Activated naive CD4-positive, alpha-beta T cell (primary cell): Measurements from ENCODE around the gene SLC9A7.

Experiments used
- DNase-seq, 4 experiments: peaks; one replicate each; lab custom pipeline; 2025; lab: John Stamatoyannopoulos, UW

SLC9A7 gene

DNA sequence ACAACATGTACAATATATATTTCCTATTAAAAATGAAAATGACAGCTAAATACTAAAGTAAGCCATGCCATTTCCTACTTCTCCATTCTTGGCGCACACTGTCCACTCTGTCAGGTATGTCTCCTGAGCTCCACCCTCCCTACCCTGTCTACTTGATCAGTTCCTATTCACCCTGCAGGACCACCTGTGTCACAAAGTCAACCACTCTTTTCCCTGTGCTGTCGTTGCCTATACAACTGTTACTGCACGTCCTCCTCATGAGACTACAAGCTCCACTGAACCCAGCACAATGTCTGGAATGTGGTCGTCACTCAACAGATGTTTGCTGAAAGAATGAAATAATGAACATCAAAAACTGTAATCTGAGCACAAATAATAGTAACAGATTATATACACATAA is 54.9 kb downstream of the SLC9A7 start:
- no peak for DNase-seq

DNA sequence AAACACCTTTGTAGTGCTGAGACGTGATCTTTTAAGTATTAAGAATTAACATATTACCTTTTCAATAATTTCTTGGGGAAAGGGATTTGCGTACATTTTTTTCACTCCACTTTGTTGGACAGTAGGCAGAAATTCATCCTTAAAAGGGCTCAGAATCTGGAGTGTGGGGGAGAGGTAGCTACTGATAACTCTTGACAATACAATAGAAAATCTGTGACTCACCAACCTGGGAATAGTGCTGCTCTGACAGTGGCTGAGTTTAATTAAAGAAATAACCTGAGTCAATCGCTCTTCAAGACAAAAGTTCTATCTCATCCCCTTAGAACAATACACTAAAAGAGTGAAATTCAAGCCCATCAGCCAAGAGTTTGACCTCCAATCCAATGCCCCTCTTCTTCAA is 60.2 kb downstream of the SLC9A7 start:
- DNase-seq, result no peak

DNA sequence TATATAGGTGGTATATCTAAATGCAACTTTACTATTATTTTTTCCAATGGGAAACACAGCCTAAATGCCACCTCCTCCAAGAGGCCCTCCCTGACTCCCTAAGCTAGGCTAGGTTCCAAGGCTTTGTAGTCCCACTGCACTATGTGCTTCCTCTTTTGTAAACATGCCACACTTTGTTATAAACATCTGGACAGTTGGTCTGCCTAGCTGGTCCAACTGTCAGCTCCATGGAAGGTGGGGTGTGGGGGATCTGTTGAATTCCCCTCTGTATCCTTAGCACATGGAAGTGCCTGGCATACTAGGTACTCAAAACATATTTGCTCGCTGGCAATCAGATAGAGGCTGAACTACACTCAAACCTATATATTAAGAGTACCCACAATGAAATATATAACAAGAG is 63.4 kb downstream of the SLC9A7 start:
- DNase-seq, result no peak

DNA sequence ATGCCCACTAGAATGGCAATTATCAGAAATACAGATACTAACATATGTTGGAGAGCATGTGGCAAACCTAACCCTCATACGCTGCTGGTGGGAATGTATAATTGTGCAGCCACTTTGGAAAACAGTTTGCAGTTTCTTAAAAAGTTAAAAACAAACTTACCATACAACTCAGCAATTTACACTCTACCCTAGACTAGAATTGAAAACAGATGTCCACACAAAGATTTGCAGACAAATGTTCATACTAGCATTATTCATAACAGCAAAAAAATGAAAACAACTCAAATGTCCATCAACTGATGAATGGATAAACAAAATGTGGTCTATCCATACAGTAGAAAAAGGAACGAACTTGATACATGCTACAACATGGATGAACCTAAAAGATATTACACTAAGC is 64.4 kb downstream of the SLC9A7 start:
- DNase-seq, result no peak

DNA sequence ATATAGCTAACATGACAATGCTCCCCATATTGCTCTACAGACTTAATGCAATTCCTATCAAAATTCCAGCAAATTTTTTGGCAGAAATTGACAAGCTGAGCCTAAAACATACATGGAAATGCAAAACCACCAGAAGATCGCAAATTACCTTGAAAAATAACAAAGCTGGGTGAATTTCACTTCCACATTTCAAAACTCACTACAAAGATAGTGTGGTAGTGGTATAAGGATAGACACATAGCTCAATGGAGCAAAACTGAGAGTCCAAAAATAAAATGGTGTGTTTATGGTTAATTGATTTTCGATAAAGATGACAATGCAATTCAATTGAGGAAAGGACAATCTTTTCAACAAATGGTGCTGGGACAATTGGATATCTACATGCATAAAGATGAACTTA is 65.8 kb downstream of the SLC9A7 start:
- DNase-seq, result no peak

DNA sequence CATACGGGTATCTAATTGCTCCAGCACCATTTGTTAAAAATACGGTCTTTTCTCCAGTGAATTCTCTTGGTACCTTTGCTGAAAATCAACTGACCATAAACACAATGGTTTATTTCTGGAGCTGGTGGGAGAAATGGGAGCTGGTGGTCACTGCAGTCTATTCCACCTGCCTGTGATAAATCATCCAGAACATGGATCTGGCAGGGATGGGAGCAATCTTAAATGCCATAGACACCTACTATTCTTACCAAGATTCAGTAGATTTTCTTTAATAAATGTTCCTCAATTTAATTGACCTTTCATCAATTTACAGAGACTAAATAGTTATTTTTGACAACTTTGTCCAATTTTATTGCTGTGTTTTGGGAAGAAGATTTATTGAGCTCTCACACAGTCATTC is 68.1 kb downstream of the SLC9A7 start:
- no peak for DNase-seq

DNA sequence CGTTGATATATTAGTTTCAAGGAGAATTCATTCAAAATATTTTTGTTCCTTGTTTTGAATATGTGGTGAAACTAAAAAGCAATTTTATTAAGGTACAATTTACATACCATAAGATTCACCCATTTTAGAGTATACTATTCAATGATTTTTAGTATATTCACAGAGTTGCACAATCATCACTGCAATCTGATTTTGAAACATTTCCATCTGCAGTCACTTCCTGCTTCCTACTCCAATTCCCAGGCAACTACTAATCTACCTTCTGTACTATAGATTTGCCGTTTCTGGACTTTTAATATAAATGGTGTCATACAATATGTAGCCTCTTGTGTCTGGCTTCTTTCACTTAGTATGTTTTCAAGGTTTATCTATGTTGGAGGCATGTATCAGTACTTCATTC is 71.3 kb downstream of the SLC9A7 start:
- DNase-seq, result no peak

DNA sequence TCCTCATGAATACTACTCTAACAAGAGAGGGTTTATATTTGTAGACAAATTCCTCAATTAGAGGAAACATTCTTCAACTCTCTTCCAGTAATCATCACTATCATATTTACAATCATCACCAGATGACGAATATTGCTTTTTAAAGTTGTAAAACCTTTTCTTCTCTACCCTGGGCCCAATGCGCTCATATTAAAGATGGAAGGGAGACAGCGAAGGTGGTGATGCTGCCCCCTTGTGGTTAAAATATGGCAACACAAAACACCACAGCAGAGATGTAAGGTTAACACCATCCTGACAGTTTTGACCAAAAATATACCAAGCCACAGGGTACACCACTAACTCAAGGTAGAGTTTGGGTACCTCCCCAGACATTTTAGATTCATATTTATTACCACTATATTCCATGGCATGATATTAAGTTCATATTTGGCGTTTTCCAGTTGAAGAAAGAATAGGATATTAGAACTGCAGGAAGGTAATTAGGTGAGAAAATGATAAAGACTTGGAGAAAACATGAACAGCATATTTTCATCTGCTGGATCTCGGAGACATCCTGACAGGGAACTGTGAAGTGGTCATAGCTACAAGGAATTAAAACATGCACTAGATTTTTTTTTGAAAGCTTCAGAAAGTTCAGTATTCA is 72.8 kb downstream of the SLC9A7 start:
- peak in 2 of 4 experiments; percentile 0 to 7 for DNase-seq

DNA sequence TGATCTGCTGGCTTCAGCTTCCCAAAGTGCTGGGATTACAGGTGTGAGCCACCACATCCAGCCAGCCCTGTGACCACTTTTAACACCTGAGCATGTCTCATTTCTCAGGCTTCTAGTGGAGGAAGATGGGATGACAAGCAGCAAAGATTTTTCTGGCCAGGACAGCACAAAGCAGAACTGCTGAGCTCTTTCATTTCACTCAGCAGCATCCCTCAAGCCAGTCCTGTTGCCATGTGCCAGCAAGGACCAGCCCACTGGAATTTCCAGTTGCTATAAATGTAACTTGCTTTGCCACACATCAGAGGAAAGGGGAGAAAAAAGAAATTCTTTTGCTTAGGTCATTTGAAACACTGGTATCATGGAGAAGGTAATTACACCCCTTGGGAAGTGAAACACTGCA is 75.9 kb downstream of the SLC9A7 start:
- DNase-seq, result no peak

DNA sequence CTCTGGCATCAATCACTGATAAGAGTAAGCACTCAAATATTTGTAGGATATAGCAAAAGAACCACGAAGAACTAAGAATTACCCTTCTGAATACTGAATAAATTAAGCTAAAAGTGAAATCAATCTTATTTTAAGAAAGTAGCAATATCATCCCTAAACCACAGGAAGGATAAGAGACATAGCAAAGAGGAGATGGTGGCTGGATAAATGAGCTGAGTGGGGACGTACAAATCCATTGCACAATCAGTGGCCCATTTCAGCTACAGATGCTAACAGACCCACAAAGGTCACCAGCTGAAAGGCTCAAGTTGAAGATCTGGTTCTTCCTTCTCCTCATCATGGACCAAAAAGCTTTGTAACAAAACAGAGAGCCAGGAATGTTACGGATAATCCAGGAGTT is 77.1 kb downstream of the SLC9A7 start:
- no peak for DNase-seq

DNA sequence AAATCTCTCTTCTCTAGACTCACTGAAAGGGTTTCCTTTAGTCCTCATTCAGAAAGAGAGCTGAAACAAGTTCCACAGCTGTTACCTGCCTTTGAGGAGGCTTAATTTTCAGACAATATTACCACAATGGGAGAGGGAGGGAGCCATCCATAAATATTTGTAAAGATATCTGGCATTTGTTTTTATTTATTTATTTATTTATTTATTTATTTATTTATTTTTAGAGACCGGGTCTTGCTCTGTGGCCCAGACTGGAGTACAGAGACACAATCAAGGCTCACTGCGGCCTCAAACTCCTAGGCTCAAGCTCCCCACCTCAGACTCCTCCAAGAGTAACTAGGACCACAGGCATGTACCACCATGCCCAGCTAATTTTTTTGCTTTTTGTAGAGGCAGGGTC is 80.7 kb downstream of the SLC9A7 start:
- no peak for DNase-seq

DNA sequence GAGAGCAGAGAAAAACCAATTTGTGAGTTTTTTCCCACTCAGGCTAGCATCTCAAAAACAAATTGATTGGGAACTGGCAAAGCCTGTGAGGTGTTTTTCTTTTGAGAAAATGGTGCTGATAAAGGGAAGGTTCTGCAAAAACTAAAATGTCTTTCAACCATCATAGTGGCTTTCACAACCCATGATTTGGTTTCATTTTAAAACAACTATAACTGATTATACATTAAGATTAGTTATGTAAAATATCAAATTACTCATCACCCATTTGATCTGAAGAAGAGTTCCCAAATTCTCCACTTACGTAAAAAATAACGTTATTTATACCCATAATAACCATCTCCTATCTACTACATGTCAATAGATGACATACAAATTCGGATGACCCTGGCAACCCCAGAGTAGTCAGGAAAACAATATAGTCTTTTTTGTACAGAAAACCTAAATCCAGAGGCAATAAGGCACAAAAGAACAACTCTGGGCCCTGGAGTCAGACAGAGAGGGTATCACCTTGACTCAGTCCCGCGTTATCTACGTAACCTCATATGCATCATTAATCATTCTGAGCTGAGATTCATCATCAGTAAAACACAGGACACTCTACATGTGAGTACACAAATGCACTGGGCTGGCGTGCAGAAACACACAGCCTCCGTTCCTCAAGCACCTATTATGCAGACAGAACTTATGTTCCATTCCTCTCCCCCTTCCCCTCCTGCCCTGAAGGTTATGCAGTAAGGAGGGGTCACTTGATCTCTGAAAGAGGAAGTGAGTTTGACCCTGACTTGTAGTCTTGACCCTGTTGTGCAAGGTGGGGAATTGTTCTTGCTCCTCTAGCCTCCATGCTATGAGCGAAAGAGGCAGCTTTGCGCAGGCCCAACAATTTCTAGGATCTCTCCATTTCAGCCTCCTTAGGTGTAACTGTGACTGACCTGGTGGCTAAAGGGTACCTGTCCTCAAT is 82.2 kb downstream of the SLC9A7 start:
- no peak for DNase-seq

DNA sequence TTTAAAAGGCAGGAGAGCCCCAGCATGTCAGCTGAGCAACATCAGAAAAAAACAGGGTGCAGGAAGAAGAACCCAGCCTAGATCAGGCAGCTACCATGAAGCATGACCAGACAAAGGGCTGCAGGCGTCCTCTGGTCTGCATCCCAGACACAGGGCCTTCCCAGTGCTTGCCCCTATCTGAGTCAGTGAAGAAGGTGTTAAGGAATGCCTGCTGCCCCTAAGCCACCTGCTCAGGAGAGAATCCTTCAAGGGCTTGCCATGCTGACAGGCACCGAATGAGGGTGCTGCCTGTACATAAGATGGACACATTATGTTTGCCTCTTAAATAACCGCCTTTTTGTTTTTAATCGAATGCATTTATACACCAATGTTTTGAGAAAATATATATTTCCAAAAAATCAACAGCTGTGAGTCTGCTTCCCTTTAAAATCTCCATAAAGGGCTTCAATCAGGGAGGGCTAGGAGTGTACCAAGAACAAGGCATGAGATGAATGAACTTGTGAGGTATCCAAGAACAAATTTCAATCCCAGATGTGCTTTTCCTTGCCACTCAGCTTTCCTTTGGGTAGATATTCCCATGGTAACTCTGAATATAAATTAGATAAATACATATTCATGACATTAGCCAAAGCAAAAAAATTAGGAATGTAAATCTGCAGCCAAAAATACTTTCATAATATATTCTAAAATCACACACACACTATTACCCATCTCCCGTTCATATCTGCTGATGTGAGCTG is 85.1 kb downstream of the SLC9A7 start:
- DNase-seq, result no peak

DNA sequence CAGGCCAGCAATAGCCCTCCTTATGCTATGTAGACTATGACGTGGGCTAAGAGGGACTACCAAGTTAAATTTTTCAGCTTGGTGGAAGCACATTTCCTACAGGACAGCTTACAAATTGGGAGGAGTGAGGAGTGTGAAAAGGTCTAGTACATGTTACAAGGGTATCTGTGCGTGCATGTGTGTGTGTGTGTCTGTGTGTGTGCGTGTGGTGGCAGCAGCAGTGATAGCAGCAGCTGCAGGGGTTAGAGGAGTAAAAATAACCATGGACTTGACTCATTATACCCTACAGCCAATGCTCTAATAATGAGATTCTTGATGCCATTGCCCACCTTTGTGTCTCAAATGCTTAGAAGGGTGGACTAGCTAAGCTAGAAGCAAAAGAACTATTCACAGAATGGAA is 88.6 kb downstream of the SLC9A7 start:
- DNase-seq, result no peak

DNA sequence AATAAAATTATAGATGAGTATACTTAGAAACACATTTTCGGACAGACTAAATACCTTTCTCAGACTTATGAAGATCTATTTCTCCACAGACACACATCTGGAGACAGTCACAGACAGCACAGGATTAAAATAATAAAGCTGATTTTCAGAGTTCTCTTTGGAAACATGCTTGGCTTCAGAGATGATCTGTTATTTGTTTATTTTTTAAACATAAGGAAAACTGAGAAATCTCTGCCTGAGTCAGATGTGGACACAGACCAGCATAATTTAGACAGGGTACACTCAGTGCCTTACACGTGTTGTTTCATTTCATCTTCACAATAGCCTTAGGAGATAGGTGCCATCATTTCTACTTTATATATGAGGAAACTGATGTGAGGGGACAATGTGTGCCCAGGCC is 92.1 kb downstream of the SLC9A7 start:
- DNase-seq, result no peak

DNA sequence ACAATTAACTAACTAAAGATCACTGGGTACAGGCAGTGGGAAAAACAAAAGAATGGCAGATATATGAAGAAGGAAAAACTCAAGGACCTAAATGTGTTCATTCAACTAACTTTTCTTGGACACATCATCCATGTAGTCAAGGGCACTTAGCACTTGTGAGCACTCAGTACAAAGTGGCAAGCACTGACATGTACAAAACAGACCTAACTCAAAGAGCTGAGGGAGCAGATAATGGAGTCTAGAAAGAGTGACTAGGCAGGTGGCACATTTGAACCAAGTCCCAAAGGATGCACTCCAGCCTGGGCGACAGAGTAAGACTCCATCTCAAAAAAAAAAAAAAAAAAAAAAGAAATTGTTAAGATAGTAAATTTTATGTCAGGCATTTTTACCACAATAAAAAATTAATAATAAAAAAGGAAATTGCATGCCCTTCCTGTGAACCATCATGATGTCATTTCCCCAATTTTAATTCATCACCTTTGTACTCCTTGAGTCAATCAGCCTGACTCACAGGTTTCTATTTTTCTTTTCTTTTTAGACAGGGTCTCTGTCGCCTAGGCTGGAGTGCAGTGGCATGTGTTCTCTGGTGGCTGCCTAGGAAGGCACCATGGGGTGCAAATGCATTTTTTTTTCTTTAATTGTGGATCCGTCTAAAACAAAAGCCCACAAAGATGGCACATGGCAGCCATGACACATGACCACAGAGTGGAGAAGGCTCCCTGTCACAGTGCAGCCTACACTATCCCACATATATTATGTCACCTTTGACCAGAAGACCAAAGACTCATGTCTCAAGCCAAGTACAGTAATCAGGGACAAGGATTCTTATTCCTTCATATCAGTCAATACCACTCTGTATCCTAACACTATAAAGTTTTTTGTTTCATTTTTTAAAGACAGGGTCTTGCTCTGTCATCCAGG is 93.4 kb downstream of the SLC9A7 start:
- DNase-seq, result no peak

DNA sequence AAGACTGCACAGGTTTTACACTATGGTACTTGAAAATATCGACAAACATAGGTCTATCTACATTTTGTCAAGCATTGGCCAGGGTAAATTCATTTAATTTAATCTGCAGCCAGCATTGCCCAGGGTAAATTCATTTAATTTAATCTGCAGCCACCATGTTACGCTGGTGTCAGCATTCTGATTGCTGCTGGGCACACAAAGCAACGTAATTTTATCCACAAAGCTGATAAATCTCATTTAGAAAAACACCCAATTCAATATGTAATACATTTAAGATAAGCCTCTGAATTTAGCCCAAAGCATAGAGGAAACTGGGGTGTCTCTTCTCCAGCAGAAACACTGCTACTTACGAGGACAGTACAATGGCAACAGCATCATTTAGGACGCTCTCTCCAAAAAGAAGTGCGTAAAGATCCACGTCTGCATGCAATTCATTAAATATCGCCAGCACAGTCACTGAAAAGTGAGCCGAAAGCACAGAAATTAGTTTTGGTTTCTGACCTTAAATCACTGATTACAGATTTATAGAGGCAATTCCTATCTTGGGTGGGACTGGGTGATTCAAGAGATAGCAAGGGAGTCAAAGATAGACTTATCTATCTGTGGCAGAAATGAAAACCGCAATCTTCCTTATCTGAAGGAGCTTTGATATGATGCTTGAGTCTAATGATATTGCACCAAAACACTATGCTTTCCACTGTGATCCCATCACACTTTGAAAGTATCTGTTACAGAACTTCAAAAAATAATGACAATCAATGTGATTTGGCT is 96.5 kb downstream of the SLC9A7 start:
- DNase-seq, result no peak

DNA sequence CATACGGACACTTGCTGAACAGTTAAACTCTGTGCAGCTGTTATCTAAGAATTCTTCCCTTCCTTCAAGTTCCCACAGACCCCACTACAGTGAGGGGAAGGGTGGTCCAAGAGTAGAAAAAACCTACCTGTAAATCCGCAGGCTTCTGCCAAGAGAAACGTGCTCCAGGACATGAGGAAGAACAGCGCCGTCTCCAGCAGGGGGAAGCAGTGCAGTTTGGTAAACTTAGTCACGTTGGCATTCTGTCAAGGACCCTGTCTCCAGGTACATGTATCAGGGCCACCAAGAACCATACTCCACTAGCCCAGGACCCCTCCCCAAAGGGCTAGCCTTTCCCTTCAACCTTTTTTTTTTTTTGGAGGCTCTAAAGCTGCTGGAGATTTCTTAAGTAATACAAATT is 105.4 kb downstream of the SLC9A7 start:
- no peak for DNase-seq

DNA sequence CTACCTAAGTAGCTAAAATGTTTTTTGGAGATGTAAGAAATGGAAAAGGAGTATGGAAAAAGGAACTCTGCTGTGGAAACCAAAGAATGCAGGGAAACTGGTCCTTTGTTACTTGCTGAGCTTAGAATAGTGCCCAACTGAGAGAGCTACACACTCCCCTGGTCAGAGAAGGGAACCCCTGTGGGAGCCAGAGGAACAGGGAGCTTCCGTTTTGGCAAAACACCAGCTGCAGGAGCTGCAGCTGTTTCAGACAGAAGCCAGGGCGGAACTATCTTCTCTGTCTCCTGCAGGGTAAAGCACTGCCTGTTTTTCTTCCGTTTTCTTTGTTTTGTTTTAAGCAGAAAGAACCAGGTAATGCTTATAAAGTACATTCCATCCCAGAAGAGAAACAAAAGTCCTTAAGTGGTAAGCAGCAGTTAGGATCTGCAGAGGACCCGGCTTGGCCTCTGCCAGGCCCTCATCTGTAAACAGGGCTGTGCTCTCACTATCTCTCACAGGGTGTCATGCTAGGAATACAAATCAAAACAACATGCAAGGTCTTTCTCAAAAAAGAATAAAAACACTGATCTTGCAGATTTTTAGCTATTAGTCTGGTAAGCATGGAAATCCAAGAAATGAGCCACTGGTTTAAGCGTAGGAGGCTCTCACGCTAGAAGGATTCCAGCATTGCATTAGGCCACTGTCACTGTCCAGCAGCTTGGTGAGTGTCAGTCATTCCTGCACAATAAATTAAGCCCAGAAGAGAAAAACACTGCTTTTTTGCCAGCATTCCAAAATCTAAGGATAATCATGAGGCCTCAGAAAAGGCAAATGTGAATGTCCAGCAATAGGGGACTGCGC is 109.3 kb downstream of the SLC9A7 start:
- no peak for DNase-seq

DNA sequence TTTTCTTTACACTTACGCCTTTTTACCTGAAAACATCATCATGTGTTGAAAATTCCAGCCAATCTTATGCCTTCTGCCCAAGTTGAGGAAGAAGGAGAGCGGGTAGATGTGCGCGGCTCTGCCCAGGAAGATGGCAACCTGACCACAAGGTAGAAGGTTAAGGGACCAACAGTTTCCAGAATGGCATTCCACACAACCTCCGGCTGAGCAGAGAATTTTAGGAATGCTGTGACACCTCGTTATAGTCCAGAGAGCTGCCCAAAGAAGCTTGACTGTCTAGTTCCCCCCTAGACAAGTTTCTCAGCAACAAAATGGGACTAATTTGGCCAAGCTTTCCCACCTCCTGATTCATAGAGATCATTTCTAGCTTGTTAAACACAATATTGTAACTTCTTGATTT is 110.3 kb downstream of the SLC9A7 start:
- DNase-seq, result no peak
